WI38 (cell line): ENCODE data around the gene TSR3.

Experiments used
- H3K4me3 ChIP-seq: 2 replicates; pipeline ENCODE4 v1.5.1; 2011; ENCODE audit warnings: low read depth, mild to moderate bottlenecking, control low read depth, low read length
- CTCF ChIP-seq: IDR thresholded peaks from 2 replicates; pipeline ENCODE4 v1.5.1; 2012; ENCODE audit warnings: low read depth, mild to moderate bottlenecking, control low read depth, low read length

TSR3 gene

DNA sequence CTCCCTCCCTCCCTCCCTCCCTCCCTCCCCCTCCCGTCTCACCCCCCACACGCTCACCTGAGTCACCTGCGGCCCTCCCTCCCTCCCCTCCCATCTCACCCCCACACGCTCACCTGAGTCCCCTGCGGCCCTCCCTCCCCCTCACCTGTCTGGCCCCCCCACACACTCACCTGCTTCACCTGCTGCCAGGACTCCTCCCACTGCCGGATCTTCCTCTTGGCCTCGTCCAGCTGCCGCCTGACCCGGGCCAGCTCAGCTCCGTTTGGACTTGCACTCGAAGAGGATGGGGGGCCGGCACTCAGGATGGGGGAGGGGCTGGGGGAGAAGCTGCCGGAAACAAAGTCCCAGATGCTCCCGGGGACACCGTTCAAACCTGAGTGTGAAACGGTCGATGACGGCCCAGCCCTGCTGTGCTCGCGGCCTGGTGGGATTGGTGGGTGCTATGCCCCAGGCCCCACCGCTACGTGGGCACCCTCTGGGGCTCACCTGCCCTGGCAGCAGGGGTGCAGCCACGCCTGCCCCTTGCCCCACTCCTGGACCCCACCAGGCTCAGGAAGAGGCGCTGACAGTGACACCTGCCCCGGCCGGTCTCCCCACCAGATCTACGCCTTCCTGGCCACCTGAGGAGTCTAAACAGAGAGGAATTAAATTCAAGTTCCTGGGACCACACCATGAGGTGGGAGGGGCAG is 16.0 kb upstream of the TSR3 start:
- no peak for TF ChIP-seq CTCF
- no peak overlapping the region for H3K4me3 ChIP-seq

DNA sequence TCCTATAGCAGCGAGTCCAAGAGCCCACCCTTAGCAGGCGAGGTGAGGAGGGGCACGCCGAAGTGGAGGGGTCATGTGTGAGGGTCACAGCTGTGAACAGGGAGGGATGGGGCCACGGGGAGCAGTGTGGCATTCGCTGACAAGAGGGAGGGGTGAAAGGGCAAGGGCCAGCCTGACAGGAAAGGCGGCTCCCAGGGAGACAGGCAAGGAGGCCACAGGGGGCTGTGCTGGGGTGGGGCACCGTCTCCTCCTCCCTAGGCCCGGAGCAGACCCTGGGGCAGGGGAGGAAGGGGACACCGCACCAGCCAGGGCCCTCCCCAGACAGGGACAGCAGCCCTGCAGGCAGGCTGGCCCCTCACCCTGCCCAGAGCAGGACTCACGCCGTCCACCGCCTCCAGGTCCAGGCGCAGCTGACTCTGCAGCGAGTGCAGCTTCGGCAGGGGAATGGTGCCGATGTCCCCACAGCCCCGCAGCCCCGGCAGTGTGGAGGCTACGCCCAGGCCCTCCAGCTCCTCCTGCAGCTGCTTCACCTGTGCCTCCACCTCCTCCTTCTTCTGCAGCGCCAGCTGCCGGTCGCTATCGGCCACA is 15.1 kb upstream of the TSR3 start:
- H3K4me3 ChIP-seq = no peak overlapping the region
- TF ChIP-seq CTCF = no peak

- TF ChIP-seq CTCF = no peak
- H3K4me3 ChIP-seq = no peak overlapping the region
These were observed 14.5 kb upstream of the TSR3 start for GRCh38 chr16:1366060-1366711.

DNA sequence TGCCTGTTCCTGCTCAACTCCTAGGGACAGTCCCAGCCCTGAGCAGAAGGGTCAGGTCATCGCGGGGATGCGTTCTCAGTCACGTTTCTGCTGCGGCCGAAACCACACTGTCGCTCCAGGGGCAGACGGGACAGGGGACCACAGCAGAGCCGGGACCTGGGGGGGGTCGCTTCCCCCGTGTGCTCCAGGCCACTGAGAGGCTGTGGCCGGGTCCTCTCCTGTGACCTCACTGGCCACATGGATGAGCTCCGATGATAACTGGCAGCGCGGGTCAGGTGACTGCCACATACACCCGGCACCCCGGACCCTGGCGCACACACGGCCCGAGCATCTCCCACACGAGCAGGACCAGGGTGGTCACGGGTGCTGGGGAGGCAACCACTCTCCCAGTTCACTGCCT is 12.8 kb upstream of the TSR3 start:
- TF ChIP-seq CTCF = no peak
- no peak overlapping the region for H3K4me3 ChIP-seq

DNA sequence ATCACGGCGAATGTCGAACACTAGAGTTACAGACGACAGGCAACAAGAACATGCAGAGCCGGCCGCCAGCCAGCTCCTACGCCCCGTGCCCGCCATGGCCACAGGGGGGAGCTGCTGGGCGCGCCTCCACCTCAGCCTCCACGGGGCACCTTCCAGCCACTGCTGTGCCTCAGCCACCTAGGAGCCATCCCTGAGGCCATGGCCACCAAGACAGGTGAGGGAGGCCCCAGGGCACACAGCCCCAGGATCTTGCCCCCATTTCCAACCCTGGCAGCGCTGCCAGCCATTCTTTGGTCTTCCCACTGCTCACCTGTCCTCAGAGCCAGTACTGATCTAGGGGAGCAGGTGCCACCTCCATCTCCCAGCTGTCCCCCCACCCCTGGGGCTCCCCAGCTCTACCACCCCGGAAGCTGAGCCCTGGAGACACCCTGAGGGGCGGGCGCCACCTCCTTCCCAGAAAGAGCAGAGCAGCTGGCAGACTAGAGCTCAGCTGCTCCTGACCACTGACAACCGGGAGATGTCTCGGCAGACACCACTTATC is 11.9 kb upstream of the TSR3 start:
- H3K4me3 ChIP-seq = no peak overlapping the region
- TF ChIP-seq CTCF = peak; percentile 58

DNA sequence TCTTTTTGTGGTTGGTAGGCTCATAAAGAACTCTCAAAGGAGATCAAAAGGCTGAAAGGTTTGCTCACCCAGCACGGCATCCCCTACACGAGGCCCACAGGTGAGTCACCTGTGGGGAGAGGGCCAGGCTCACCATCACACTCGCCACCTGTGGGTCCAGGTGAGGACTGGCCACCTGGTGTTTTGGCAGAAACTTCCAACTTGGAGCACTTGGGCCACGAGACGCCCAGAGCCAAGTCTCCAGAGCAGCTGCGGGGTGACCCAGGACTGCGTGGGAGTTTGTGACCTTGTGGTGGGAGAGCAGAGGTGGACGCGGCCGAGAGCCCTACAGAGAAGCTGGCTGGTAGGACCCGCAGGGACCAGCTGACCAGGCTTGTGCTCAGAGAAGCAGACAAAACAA is 11.1 kb upstream of the TSR3 start:
- H3K4me3 ChIP-seq = no peak overlapping the region
- TF ChIP-seq CTCF = no peak
